ENCODE data around the gene CACNA1B. TPM values are rescaled to one million over a fixed set of nuclear protein-coding genes. Genes with fewer than 3 reads are reported as not detected.

The CACNA1B gene
- total and polyA plus RNA-seq, 2 donors (not counting 1 experiment from before 2014, with no cell fraction given) = 0.01 to 0.17 TPM

DNA sequence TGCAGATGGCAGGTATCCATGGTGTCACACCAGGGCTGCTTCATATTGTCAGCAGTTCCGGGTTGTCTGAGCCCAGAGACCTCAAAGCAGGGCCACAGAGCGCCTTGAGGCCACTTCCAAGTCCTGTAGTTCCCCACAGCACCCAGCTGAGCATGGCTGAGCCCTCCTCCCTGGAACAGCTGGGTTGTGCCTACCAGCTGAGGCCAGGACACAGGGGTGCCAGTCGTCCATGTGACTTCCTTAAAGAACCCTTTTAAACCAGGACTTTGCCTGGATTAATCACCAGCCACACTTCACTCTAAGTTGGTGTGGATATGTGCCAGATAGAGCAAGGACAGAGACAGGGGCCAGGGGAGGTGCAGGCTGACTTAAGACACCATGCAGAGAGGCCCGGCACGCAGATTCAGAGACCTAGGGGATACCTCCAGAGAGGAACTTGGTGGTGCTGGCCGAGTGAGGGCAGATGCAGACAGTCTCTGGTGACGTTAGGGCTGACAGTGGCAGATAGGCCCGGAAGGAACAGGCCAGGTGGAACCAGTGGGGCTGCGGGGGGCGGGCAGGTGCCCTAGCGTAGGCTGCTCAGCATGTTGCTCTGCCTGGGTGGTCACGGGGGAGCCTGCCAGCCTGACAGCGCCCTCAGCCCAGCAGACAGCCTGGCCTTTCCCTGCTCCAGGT lies 142.7 kb downstream of the CACNA1B start:
- no peaks in the 10 kb centered on the region for H3K4me1 ChIP-seq (ENCODE audit: control insufficient read depth, extremely low read depth, insufficient read depth, low read length)
- H3K27me3 ChIP-seq (ENCODE audit: control insufficient read depth, insufficient read depth, low read length) = peaks cover 4% of the 10 kb centered on the region
- no peaks in the 10 kb centered on the region for H3K79me2 ChIP-seq (ENCODE audit: control insufficient read depth, insufficient read depth, low read length)
- no peaks in the 10 kb centered on the region for H4K20me1 ChIP-seq (ENCODE audit: control insufficient read depth, extremely low read depth, insufficient read depth, low read length)
- H3K4me2 ChIP-seq (ENCODE audit: extremely low read depth, insufficient read depth, low read length) = no peak overlapping the region
- TF ChIP-seq EZH2 (IDR thresholded peaks at IDR 0.05; ENCODE audit: low read length, missing control alignments) = no peak
- no peak for TF ChIP-seq CTCF (conservative IDR thresholded peaks at IDR 0.05 in 1 of 2, IDR thresholded peaks at IDR 0.05 in 1 of 2; ENCODE audit: low read depth in 1 of 2, low read length in 2 of 2)
- H3K9me3 ChIP-seq (ENCODE audit: control insufficient read depth, insufficient read depth, low read depth, low read length) = no peaks in the 10 kb centered on the region
- H3K36me3 ChIP-seq (ENCODE audit: control insufficient read depth, insufficient read depth, low read length) = no peaks in the 10 kb centered on the region
- no peak overlapping the region for H2AFZ ChIP-seq (ENCODE audit: low read length)
- H3K27ac ChIP-seq (ENCODE audit: insufficient read depth, low read length) = no peak overlapping the region
- H3K9ac ChIP-seq (ENCODE audit: insufficient read depth, low read length) = no peak overlapping the region
- H3K4me3 ChIP-seq (replicated peaks in 1 of 4; ENCODE audit: control extremely low read depth in 1 of 4, insufficient read depth in 1 of 4, low read depth in 3 of 4, low read length in 4 of 4) = no peak overlapping the region
- DNase-seq (ENCODE audit: low read depth in 2 of 2) = no peak

- DNase-seq (ENCODE audit: low read depth in 2 of 2) = no peak
- no peaks in the 10 kb centered on the region for H3K36me3 ChIP-seq (ENCODE audit: control insufficient read depth, insufficient read depth, low read length)
- no peak overlapping the region for H3K4me3 ChIP-seq (replicated peaks in 1 of 4; ENCODE audit: control extremely low read depth in 1 of 4, insufficient read depth in 1 of 4, low read depth in 3 of 4, low read length in 4 of 4)
- H3K27me3 ChIP-seq (ENCODE audit: control insufficient read depth, insufficient read depth, low read length) = peaks cover 4% of the 10 kb centered on the region
- H3K9me3 ChIP-seq (ENCODE audit: control insufficient read depth, insufficient read depth, low read depth, low read length) = no peaks in the 10 kb centered on the region
- H2AFZ ChIP-seq (ENCODE audit: low read length) = no peak overlapping the region
- no peaks in the 10 kb centered on the region for H4K20me1 ChIP-seq (ENCODE audit: control insufficient read depth, extremely low read depth, insufficient read depth, low read length)
- H3K27ac ChIP-seq (ENCODE audit: insufficient read depth, low read length) = no peak overlapping the region
- no peaks in the 10 kb centered on the region for H3K4me1 ChIP-seq (ENCODE audit: control insufficient read depth, extremely low read depth, insufficient read depth, low read length)
- H3K4me2 ChIP-seq (ENCODE audit: extremely low read depth, insufficient read depth, low read length) = no peak overlapping the region
- TF ChIP-seq CTCF (conservative IDR thresholded peaks at IDR 0.05 in 1 of 2, IDR thresholded peaks at IDR 0.05 in 1 of 2; ENCODE audit: low read depth in 1 of 2, low read length in 2 of 2) (no peak), EZH2 (IDR thresholded peaks at IDR 0.05; ENCODE audit: low read length, missing control alignments) (no peak)
- no peaks in the 10 kb centered on the region for H3K79me2 ChIP-seq (ENCODE audit: control insufficient read depth, insufficient read depth, low read length)
- H3K9ac ChIP-seq (ENCODE audit: insufficient read depth, low read length) = no peak overlapping the region
Measured at GRCh38 chr9:138020795-138021182, 143.2 kb downstream of the CACNA1B start.

- Histone ChIP-seq H3K4me3 (replicated peaks in 1 of 4; ENCODE audit: control extremely low read depth in 1 of 4, insufficient read depth in 1 of 4, low read depth in 3 of 4, low read length in 4 of 4) (no peak overlapping the region), H4K20me1 (ENCODE audit: control insufficient read depth, extremely low read depth, insufficient read depth, low read length) (no peaks in the 10 kb centered on the region), H3K36me3 (ENCODE audit: control insufficient read depth, insufficient read depth, low read length) (no peaks in the 10 kb centered on the region)
Measured at GRCh38 chr9:138021251-138022056, 143.9 kb downstream of the CACNA1B start.

More at GRCh38 chr9:138021251-138022056, 143.9 kb downstream of the CACNA1B start:
- Histone ChIP-seq H3K4me2 (ENCODE audit: extremely low read depth, insufficient read depth, low read length) (no peak overlapping the region), H3K4me1 (ENCODE audit: control insufficient read depth, extremely low read depth, insufficient read depth, low read length) (no peaks in the 10 kb centered on the region), H3K79me2 (ENCODE audit: control insufficient read depth, insufficient read depth, low read length) (no peaks in the 10 kb centered on the region), H3K9me3 (ENCODE audit: control insufficient read depth, insufficient read depth, low read depth, low read length) (no peaks in the 10 kb centered on the region), H2AFZ (ENCODE audit: low read length) (no peak overlapping the region), H3K27ac (ENCODE audit: insufficient read depth, low read length) (no peak overlapping the region), H3K9ac (ENCODE audit: insufficient read depth, low read length) (no peak overlapping the region), H3K27me3 (ENCODE audit: control insufficient read depth, insufficient read depth, low read length) (peaks cover 4% of the 10 kb centered on the region)
- no peak for DNase-seq (ENCODE audit: low read depth in 2 of 2)
- TF ChIP-seq EZH2 (IDR thresholded peaks at IDR 0.05; ENCODE audit: low read length, missing control alignments) (no peak), CTCF (conservative IDR thresholded peaks at IDR 0.05 in 1 of 2, IDR thresholded peaks at IDR 0.05 in 1 of 2; ENCODE audit: low read depth in 1 of 2, low read length in 2 of 2) (no peak)

All from fibroblast of lung (primary cell).